Fibroblast of lung (primary cell): ENCODE results near the gene C11orf97.

Experiments
- CTCF ChIP-seq, 2 donors: IDR thresholded peaks in 1 of 2; conservative IDR thresholded peaks in 1 of 2; 1 replicate in 1 of 2; 2 replicates in 1 of 2; pipeline ENCODE4 v1.5.1; 2011 to 2012; ENCODE audit warnings: low read length in 2 of 2, control low read depth in 1 of 2, inconsistent platforms in 1 of 2, low read depth in 1 of 2, mild to moderate bottlenecking in 1 of 2
- EZH2 ChIP-seq: IDR thresholded peaks from 2 replicates; pipeline ENCODE4 v1.5.1; 2012; ENCODE audit warnings: low read length, control low read depth, mild to moderate bottlenecking; ENCODE audit errors: missing control alignments

GRCh38 chr11:94536386-94536785, 24.1 kb downstream of the C11orf97 start:
- TF ChIP-seq CTCF (conservative IDR thresholded peaks at IDR 0.05 in 1 of 2, IDR thresholded peaks at IDR 0.05 in 1 of 2; ENCODE audit: low read depth in 1 of 2, low read length in 2 of 2) (no peak), EZH2 (no peak)
